K562 (cell line): Measurements from ENCODE around the gene COQ4. TPM values are rescaled to one million over a fixed set of nuclear protein-coding genes. Genes with fewer than 3 reads are reported as not detected.
A peak's percentile ranks its signal among the peaks of the same experiment; 100 is the strongest.

Experiments used
- CEBPB ChIP-seq: fragments of 450-650 bp; IDR thresholded peaks from 2 replicates; pipeline ENCODE4 v1.6.1; 2016; ENCODE audit warnings: missing genetic modification characterization, missing compliant biosample characterization
- CHD2 ChIP-seq: IDR thresholded peaks from 2 replicates; pipeline ENCODE4 v1.6.1; 2011; ENCODE audit warnings: low read depth, low read length
- HNRNPL ChIP-seq: fragments of 200-400 bp; formaldehyde crosslinking; IDR thresholded peaks from 2 replicates; pipeline ENCODE4 v1.6.1; 2017; ENCODE audit warnings: low read depth, mild to moderate bottlenecking, low read length
- MBD2 ChIP-seq: sonication (generic); IDR thresholded peaks from 2 replicates; pipeline ENCODE4 v1.6.1; 2016; ENCODE audit warnings: low read depth, borderline replicate concordance
- PRMT5 ChIP-seq: sonication (generic); formaldehyde crosslinking; IDR thresholded peaks from 2 replicates; pipeline ENCODE4 v1.5.0; 2020; ENCODE audit warnings: missing genetic modification reagents
- RUNX1 ChIP-seq: sonication (generic); IDR thresholded peaks from 2 replicates; pipeline ENCODE4 v1.6.1; 2016; ENCODE audit warnings: antibody characterized with exemption, low read depth
- SIN3A ChIP-seq, 2 experiments: fragments of 150-350 bp in 1 of 2; IDR thresholded peaks; 2 replicates each; pipeline ENCODE4 v1.6.1; 2011 to 2016; ENCODE audit warnings: borderline replicate concordance in 2 of 2, low read depth in 2 of 2, low read length in 2 of 2, mild to moderate bottlenecking in 2 of 2, moderate library complexity in 2 of 2; ENCODE audit not compliant: control insufficient read depth in 1 of 2
- ZC3H8 ChIP-seq: fragments of 450-650 bp; IDR thresholded peaks from 2 replicates; pipeline ENCODE4 v1.6.1; 2017
- ZNF232 ChIP-seq: sonication (generic); formaldehyde crosslinking; IDR thresholded peaks from 2 replicates; pipeline ENCODE4 v1.8.0; 2022; ENCODE audit warnings: mild to moderate bottlenecking, missing genetic modification reagents
- ZNF282 ChIP-seq: sonication (generic); formaldehyde crosslinking; IDR thresholded peaks from 2 replicates; pipeline ENCODE4 v1.8.1; 2023; ENCODE audit warnings: missing genetic modification reagents
- polyA plus RNA-seq, 8 experiments: library from polyadenylated mRNA; depleted of rRNA in 4 of 8; stranded (reverse) in 5 of 8; unstranded in 3 of 8; fragments of >200 nt; fragmentation: Nextera tagmentation in 2 of 8; fragmentation: Illumina TruSeq in 1 of 8; extraction: Ambion mirVana in 2 of 8; extraction: Trizol in 1 of 8; gene quantifications; 2 replicates each; pipeline versions ENCODE4 v1.2.1 to v1.2.3, GENCODE V29; 2011 to 2014; ENCODE audit warnings: inconsistent platforms in 1 of 8, missing spikeins in 1 of 8
- total RNA-seq, 7 experiments: library from RNA; depleted of rRNA in 6 of 7; stranded (reverse); fragments of >200 nt in 6 of 7; fragmentation: Illumina TruSeq in 2 of 7; extraction: Trizol in 2 of 7; gene quantifications; 2 replicates each; pipeline versions ENCODE4 v1.2.1 to v1.2.3, GENCODE V29; 2011 to 2021; ENCODE audit warnings: low replicate concordance in 1 of 7
- TF ChIP-seq, protein P1 (sequence below), 3 experiments: fragments of 200-800 bp in 1 of 3; sonication (Bioruptor generic) in 1 of 3; sonication (generic) in 1 of 3; formaldehyde crosslinking in 1 of 3; IDR thresholded peaks; 2 replicates each; pipeline versions ENCODE4 v1.6.1 to v1.8.0; 2016 to 2022; ENCODE audit warnings: mild to moderate bottlenecking in 2 of 3, missing compliant biosample characterization in 2 of 3, missing genetic modification characterization in 2 of 3, missing genetic modification reagents in 1 of 3
- TF ChIP-seq, protein P2 (sequence below), 2 experiments: fragments of 450-650 bp in 1 of 2; sonication (generic) in 1 of 2; formaldehyde crosslinking; conservative IDR thresholded peaks; 2 replicates each; pipeline versions ENCODE4 v1.4.0 to v1.8.1; 2020 to 2022; ENCODE audit warnings: mild to moderate bottlenecking in 1 of 2, missing genetic modification reagents in 1 of 2
- TF ChIP-seq, protein P3 (sequence below): fragments of 200-400 bp; formaldehyde crosslinking; IDR thresholded peaks from 2 replicates; pipeline ENCODE4 v1.6.1; 2017; ENCODE audit warnings: mild to moderate bottlenecking, low read depth, low read length, moderate library complexity
- TF ChIP-seq, protein P4 (sequence below), 2 experiments: fragments of 450-650 bp; conservative IDR thresholded peaks; 2 replicates each; pipeline ENCODE4 v1.6.1; 2017; ENCODE audit warnings: mild to moderate bottlenecking in 2 of 2, moderate library complexity in 2 of 2

COQ4 gene
- total and polyA plus RNA-seq, 9 of the 15 experiments (the other 6 are each of a cell fraction or from before 2014, with no cell fraction given): 9.1 to 135 (median 67.2) TPM

DNA sequence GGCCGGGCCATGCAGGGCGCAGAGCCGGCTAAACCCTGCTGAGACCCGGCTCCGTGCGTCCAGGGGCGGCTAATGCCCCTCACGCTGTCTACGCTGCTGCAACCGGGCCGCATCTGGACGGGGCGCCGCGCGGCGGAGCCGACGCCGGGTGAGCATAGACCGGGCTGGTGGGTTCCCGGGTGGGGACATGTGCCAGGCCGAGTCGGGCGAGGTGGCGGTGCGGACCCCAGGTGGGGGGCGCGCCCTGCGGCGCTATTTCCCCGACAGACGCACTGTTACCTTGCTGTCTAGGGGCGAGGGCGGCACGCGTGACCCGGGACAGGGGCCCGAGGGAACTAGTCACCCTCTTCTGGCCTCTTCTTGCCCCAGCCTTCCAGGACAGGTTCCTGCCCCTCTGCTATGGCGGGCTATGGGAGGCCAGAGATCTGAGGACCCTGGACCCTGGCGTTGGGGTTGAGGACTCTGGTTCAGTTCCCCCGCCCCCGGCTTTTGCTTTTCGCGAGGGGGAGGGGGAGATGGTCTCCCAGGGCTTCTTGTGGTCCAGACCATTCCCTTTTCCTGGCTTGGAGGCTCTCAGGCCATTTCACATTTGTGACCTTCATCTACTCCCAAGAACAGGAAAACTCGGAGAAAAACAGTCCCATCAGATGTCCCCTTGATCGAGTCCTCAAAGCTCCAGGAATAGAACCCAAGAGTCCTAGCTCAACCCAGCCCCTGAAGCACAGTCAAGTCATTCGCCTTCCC, 18.2 kb downstream of the COQ4 start (continued):
- TF ChIP-seq, protein P1, sequence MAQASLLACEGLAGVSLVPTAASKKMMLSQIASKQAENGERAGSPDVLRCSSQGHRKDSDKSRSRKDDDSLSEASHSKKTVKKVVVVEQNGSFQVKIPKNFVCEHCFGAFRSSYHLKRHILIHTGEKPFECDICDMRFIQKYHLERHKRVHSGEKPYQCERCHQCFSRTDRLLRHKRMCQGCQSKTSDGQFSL (CRISPR knock-in tag; IDR thresholded peaks at IDR 0.05): no peak
- TF ChIP-seq, protein P1 (tag; IDR thresholded peaks at IDR 0.05): peak in 1 of 2 experiments; percentile 65; a peak in 1 of 4 replicates
- TF ChIP-seq, protein P2, sequence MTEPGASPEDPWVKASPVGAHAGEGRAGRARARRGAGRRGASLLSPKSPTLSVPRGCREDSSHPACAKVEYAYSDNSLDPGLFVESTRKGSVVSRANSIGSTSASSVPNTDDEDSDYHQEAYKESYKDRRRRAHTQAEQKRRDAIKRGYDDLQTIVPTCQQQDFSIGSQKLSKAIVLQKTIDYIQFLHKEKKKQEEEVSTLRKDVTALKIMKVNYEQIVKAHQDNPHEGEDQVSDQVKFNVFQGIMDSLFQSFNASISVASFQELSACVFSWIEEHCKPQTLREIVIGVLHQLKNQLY (CRISPR knock-in tag; conservative IDR thresholded peaks at IDR 0.05): peak in 1 of 2 experiments; percentile 26; a peak in 1 of 4 replicates
- TF ChIP-seq, protein P3, sequence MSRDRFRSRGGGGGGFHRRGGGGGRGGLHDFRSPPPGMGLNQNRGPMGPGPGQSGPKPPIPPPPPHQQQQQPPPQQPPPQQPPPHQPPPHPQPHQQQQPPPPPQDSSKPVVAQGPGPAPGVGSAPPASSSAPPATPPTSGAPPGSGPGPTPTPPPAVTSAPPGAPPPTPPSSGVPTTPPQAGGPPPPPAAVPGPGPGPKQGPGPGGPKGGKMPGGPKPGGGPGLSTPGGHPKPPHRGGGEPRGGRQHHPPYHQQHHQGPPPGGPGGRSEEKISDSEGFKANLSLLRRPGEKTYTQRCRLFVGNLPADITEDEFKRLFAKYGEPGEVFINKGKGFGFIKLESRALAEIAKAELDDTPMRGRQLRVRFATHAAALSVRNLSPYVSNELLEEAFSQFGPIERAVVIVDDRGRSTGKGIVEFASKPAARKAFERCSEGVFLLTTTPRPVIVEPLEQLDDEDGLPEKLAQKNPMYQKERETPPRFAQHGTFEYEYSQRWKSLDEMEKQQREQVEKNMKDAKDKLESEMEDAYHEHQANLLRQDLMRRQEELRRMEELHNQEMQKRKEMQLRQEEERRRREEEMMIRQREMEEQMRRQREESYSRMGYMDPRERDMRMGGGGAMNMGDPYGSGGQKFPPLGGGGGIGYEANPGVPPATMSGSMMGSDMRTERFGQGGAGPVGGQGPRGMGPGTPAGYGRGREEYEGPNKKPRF: no peak
- TF ChIP-seq HNRNPL (peak; percentile 81), ZNF232 (CRISPR knock-in tag) (no peak), ZNF282 (CRISPR knock-in tag) (no peak), MBD2 (no peak), PRMT5 (CRISPR knock-in tag) (peak; percentile 80), RUNX1 (no peak), CHD2 (0 out of 2 replicates have a peak, but pooled peaks have one; percentile 9), SIN3A (IDR thresholded peaks at IDR 0.05; ENCODE audit: borderline replicate concordance in 2 of 2, control insufficient read depth in 1 of 2, low read depth in 2 of 2, low read length in 2 of 2) (peak in 1 of 2 experiments; percentile 28; a peak in 1 of 4 replicates), ZC3H8 (no peak), CEBPB (no peak)
- TF ChIP-seq, protein P4, sequence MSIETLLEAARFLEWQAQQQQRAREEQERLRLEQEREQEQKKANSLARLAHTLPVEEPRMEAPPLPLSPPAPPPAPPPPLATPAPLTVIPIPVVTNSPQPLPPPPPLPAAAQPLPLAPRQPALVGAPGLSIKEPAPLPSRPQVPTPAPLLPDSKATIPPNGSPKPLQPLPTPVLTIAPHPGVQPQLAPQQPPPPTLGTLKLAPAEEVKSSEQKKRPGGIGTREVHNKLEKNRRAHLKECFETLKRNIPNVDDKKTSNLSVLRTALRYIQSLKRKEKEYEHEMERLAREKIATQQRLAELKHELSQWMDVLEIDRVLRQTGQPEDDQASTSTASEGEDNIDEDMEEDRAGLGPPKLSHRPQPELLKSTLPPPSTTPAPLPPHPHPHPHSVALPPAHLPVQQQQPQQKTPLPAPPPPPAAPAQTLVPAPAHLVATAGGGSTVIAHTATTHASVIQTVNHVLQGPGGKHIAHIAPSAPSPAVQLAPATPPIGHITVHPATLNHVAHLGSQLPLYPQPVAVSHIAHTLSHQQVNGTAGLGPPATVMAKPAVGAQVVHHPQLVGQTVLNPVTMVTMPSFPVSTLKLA (conservative IDR thresholded peaks at IDR 0.05): no peak
